Peyer's patch (tissue), 4 donors: Measurements from ENCODE around the gene SLF2. TPM values are rescaled to one million over a fixed set of nuclear protein-coding genes. Genes with fewer than 3 reads are reported as not detected.
A peak's percentile ranks its signal among the peaks of the same experiment; 100 is the strongest.

Source experiments
- DNase-seq, 3 donors: peaks; one replicate each; pipeline ENCODE4 v3.0.0-alpha.2; 2017 to 2019
- H3K27ac ChIP-seq, 4 donors: fragments of 200-600 bp; sonication (generic); one replicate each; pipeline ENCODE4 v1.5.1; 2016 to 2019
- H3K27me3 ChIP-seq, 2 donors: fragments of 200-600 bp; sonication (generic); one replicate each; pipeline ENCODE4 v1.5.1; 2019
- H3K36me3 ChIP-seq, 3 donors: fragments of 200-600 bp; sonication (generic); one replicate each; pipeline ENCODE4 v1.5.1; 2016 to 2019
- H3K4me1 ChIP-seq, 4 donors: fragments of 200-600 bp; sonication (generic); one replicate each; pipeline ENCODE4 v1.5.1; 2016 to 2019
- H3K4me3 ChIP-seq, 4 donors: fragments of 200-600 bp; sonication (generic); 1 replicate in 3 of 4; 2 replicates in 1 of 4; pipeline ENCODE4 v1.5.1; 2016 to 2019; ENCODE audit warnings: mild to moderate bottlenecking in 1 of 4
- H3K9me3 ChIP-seq, 4 donors: fragments of 200-600 bp; sonication (generic); one replicate each; pipeline ENCODE4 v1.5.1; 2016 to 2019; ENCODE audit warnings: mild to moderate bottlenecking in 1 of 4
- POLR2A ChIP-seq, 2 donors: fragments of 450-650 bp; IDR thresholded peaks; one replicate each; pipeline ENCODE4 v1.5.1; 2017; ENCODE audit warnings: antibody characterized with exemption in 2 of 2, mild to moderate bottlenecking in 2 of 2, moderate library complexity in 2 of 2
- total RNA-seq, 4 donors: library from RNA; depleted of rRNA; stranded (reverse); fragments of >200 nt; gene quantifications; one replicate each; pipeline ENCODE4 v1.1.0, GENCODE V29; 2016
- TF ChIP-seq, protein P1 (sequence below), 6 experiments: fragments of 450-650 bp in 4 of 6; fragments of 200-600 bp in 2 of 6; sonication (generic) in 1 of 6; IDR thresholded peaks; one replicate each; pipeline ENCODE4 v1.5.1; 2017 to 2019; ENCODE audit warnings: antibody characterized with exemption in 6 of 6, mild to moderate bottlenecking in 3 of 6, moderate library complexity in 1 of 6

Gene SLF2
- total RNA-seq, 4 donors from 2014 or later = 11.0 to 37.2 (median 32.0) TPM

GRCh38 chr10:100877461-100877850, 35.3 kb upstream of the SLF2 start:
- DNase-seq = no peak
- TF ChIP-seq POLR2A (IDR thresholded peaks at IDR 0.05) = no peak
- TF ChIP-seq, protein P1, sequence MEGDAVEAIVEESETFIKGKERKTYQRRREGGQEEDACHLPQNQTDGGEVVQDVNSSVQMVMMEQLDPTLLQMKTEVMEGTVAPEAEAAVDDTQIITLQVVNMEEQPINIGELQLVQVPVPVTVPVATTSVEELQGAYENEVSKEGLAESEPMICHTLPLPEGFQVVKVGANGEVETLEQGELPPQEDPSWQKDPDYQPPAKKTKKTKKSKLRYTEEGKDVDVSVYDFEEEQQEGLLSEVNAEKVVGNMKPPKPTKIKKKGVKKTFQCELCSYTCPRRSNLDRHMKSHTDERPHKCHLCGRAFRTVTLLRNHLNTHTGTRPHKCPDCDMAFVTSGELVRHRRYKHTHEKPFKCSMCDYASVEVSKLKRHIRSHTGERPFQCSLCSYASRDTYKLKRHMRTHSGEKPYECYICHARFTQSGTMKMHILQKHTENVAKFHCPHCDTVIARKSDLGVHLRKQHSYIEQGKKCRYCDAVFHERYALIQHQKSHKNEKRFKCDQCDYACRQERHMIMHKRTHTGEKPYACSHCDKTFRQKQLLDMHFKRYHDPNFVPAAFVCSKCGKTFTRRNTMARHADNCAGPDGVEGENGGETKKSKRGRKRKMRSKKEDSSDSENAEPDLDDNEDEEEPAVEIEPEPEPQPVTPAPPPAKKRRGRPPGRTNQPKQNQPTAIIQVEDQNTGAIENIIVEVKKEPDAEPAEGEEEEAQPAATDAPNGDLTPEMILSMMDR (IDR thresholded peaks at IDR 0.05) = no peak
- Histone ChIP-seq H3K9me3 (no peaks in the 10 kb centered on the region), H3K27me3 (no peaks in the 10 kb centered on the region), H3K4me3 (no peak overlapping the region), H3K27ac (no peak overlapping the region), H3K4me1 (peaks cover 0 to 12% (median 0%) of the 10 kb centered on the region in 4 donors), H3K36me3 (no peaks in the 10 kb centered on the region)

DNA sequence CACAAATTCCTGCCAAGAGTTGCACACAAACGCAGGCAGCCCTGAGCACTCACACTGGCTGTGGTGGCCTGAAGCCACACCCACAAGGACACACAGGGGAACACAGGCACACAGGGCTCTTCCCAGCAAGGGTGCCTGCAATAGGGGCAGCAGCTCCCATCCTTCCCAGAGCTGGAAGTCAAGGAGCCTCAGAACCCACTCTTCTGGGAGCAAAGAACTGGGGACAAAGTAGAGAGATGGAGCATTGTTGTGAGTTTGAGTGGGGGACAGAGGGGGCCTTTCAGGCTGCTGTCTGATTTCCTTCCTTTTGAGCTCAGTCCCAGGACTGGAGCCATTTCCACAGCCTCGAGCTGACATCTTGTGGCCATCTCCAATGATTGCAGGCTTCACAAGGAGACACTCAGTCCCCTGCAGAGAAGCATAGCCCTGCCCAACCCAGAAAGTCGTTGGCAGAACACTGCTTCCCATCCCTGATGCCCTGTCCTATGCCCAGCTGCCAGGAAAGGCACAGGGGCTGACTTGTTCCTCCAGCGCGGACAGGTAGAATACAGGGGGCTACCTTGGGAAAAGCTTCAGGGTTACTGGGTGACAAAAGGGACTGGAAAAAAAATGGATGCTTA, 34.4 kb upstream of the SLF2 start:
- DNase-seq = peak; percentile 18 to 67 (median 60)
- H3K27me3 ChIP-seq = no peaks in the 10 kb centered on the region
- no peak overlapping the region for H3K27ac ChIP-seq
- no peaks in the 10 kb centered on the region for H3K36me3 ChIP-seq
- H3K4me1 ChIP-seq = peaks cover 0 to 12% (median 0%) of the 10 kb centered on the region in 4 donors
- TF ChIP-seq, protein P1 (IDR thresholded peaks at IDR 0.05) = peak in 4 of 6 experiments; percentile 46 to 74 (median 68)
- no peak for TF ChIP-seq POLR2A (IDR thresholded peaks at IDR 0.05)
- no peak overlapping the region for H3K4me3 ChIP-seq
- no peaks in the 10 kb centered on the region for H3K9me3 ChIP-seq

DNA sequence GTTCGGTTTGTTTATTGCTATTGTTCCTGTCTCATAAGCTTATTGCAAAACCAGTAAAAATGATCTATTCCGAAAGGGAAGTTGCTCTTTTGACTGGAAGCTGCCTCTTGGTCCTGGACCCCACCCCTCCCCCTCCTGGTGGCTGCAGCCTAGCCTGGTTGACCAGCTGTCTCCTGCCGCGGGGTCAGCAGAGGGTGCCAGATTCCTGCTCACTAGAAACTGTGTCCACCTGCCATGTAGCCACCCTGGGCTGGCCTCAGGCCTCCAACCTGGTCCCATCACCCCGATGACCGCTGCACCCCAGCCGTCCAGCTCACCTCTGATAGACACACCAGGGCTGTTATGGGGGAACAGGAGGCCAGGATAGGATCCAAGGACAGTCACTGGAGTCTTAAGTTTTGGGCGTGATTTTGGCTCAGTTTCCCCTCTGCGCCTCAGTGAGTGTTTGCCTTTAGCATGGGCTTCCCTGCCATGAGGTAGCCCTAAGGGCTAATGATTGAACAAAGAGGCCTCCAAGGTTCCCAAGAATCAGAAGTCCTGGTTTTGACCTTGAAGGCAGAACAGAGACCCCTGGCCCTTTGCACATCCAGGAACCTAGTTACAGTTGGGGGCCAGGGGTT, 32.9 kb upstream of the SLF2 start:
- H3K36me3 ChIP-seq = no peaks in the 10 kb centered on the region
- H3K4me3 ChIP-seq = no peak overlapping the region
- peaks cover 0 to 12% (median 0%) of the 10 kb centered on the region in 4 donors for H3K4me1 ChIP-seq
- TF ChIP-seq, protein P1 (IDR thresholded peaks at IDR 0.05) = no peak
- no peak for TF ChIP-seq POLR2A (IDR thresholded peaks at IDR 0.05)
- H3K9me3 ChIP-seq = no peaks in the 10 kb centered on the region
- no peak for DNase-seq
- H3K27me3 ChIP-seq = no peaks in the 10 kb centered on the region
- no peak overlapping the region for H3K27ac ChIP-seq

DNA sequence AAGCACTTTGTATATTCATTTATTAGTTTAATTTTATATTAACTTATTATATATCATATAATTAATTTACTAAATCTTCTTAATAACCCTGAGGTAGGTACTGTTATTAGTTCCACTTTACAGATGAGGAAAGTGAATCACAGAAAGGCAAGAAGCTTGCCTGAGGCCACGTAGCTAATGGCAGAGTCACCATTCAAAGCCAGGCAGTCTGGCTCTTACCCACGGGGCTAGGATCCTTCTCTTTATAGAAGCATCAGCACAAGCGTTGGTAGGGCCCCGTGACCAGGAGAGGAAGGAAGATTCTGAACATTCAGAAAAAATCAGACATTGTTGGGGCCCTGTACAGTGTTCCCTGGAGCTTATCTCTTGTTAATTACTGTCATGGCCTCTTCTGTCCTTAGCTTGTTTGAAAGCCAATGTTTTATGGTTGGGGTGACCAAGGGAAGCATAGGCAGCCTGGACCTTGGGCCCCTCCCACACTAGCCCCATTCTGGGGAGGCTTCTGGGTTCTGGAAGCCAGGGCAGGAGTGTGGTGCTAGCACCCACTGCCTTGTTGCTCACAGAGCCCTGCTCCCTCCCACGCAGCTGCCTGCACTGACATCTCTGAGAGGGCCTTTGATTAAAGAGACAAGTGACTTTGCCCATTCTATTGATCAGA, 31.1 kb upstream of the SLF2 start:
- H3K27ac ChIP-seq = no peak overlapping the region
- no peaks in the 10 kb centered on the region for H3K4me1 ChIP-seq
- no peaks in the 10 kb centered on the region for H3K27me3 ChIP-seq
- H3K4me3 ChIP-seq = no peak overlapping the region
- H3K36me3 ChIP-seq = no peaks in the 10 kb centered on the region
- no peak for DNase-seq
- TF ChIP-seq, protein P1 (IDR thresholded peaks at IDR 0.05) = no peak
- TF ChIP-seq POLR2A (IDR thresholded peaks at IDR 0.05) = no peak
- no peaks in the 10 kb centered on the region for H3K9me3 ChIP-seq

- Histone ChIP-seq H3K4me3 (no peak overlapping the region), H3K27ac (no peak overlapping the region), H3K27me3 (no peaks in the 10 kb centered on the region), H3K9me3 (no peaks in the 10 kb centered on the region), H3K4me1 (no peaks in the 10 kb centered on the region), H3K36me3 (no peaks in the 10 kb centered on the region)
- no peak for DNase-seq
- TF ChIP-seq POLR2A (IDR thresholded peaks at IDR 0.05) = no peak
- TF ChIP-seq, protein P1 (IDR thresholded peaks at IDR 0.05) = no peak
Measured at GRCh38 chr10:100882252-100882651, 30.5 kb upstream of the SLF2 start.
